Neural cell (in vitro differentiated cells): ENCODE data around the gene MCM9. TPM values are rescaled to one million over a fixed set of nuclear protein-coding genes. Genes with fewer than 3 reads are reported as not detected.
"Not testable (repeated sequence)": the region's sequence is repeated elsewhere in the genome, so short reads cannot be mapped to it uniquely, and the experiment has no call there.

ENCODE experiments used
- H2AFZ ChIP-seq: fragments of 200-600, 300-800 bp; sonication (generic), shearing (Covaris generic); 2 replicates; pipeline ENCODE4 v1.6.0; 2014; ENCODE audit warnings: low read depth, mild to moderate bottlenecking, antibody characterized with exemption, low read length, moderate library complexity
- H3F3A ChIP-seq: fragments of 200-600 bp; shearing (Covaris generic); 2 replicates; pipeline ENCODE4 v1.6.1; 2016; ENCODE audit warnings: mild to moderate bottlenecking, moderate library complexity, mixed read lengths, antibody characterized with exemption, low read length; ENCODE audit not compliant: insufficient read depth, poor library complexity, severe bottlenecking
- H3K27ac ChIP-seq: fragments of 200-600, 300-800 bp; sonication (generic), shearing (Covaris generic); 2 replicates; pipeline ENCODE4 v1.5.1; 2014; ENCODE audit warnings: mild to moderate bottlenecking, low read length, moderate library complexity
- H3K27me3 ChIP-seq: fragments of 300-800, 200-600 bp; sonication (generic), shearing (Covaris generic); 2 replicates; pipeline ENCODE4 v1.6.0; 2014; ENCODE audit warnings: mild to moderate bottlenecking, low read depth, low read length, moderate library complexity; ENCODE audit not compliant: insufficient read depth
- H3K36me3 ChIP-seq: fragments of 300-800, 200-600 bp; sonication (generic), shearing (Covaris generic); 2 replicates; pipeline ENCODE4 v1.5.1; 2014; ENCODE audit warnings: mild to moderate bottlenecking, antibody characterized with exemption, low read length, moderate library complexity; ENCODE audit not compliant: insufficient read depth
- H3K4me2 ChIP-seq: fragments of 300-800, 200-600 bp; sonication (generic), shearing (Covaris generic); 2 replicates; pipeline ENCODE4 v1.6.0; 2014; ENCODE audit warnings: mild to moderate bottlenecking, low read length
- H3K4me3 ChIP-seq: fragments of 300-800, 200-600 bp; sonication (generic), shearing (Covaris generic); 2 replicates; pipeline ENCODE4 v1.5.1; 2014; ENCODE audit warnings: mild to moderate bottlenecking, low read length, moderate library complexity
- H3K79me2 ChIP-seq: fragments of 200-600 bp; shearing (Covaris generic); replicated peaks from 2 replicates; pipeline ENCODE4 v1.6.0; 2014; ENCODE audit warnings: mild to moderate bottlenecking, low read length, moderate library complexity; ENCODE audit not compliant: insufficient read depth
- H3K9ac ChIP-seq: fragments of 300-800, 200-600 bp; sonication (generic), shearing (Covaris generic); 2 replicates; pipeline ENCODE4 v1.6.1; 2016; ENCODE audit warnings: mild to moderate bottlenecking, low read length, mixed read lengths
- H3K9me2 ChIP-seq: fragments of 200-600 bp; shearing (Covaris generic); 2 replicates; pipeline ENCODE4 v1.6.1; 2016; ENCODE audit warnings: mild to moderate bottlenecking, low read length, mixed read lengths; ENCODE audit not compliant: insufficient read depth
- H3K9me3 ChIP-seq: fragments of 200-600, 300-800 bp; sonication (generic), shearing (Covaris generic); 2 replicates; pipeline ENCODE4 v1.6.1; 2016; ENCODE audit warnings: mild to moderate bottlenecking, mixed run types, low read length, moderate library complexity, mixed read lengths
- H4K20me1 ChIP-seq: fragments of 200-600 bp; shearing (Covaris generic); 2 replicates; pipeline ENCODE4 v1.6.1; 2016; ENCODE audit warnings: mild to moderate bottlenecking, mixed run types; ENCODE audit not compliant: insufficient read depth
- CTCF ChIP-seq: fragments of 450-650 bp; IDR thresholded peaks from 2 replicates; pipeline ENCODE4 v1.5.1; 2014; ENCODE audit warnings: antibody characterized with exemption, mild to moderate bottlenecking, moderate library complexity; ENCODE audit not compliant: poor library complexity, severe bottlenecking
- EP300 ChIP-seq: fragments of 450-650 bp; conservative IDR thresholded peaks from 2 replicates; pipeline ENCODE4 v1.6.1; 2014; ENCODE audit warnings: antibody characterized with exemption, mild to moderate bottlenecking, moderate library complexity; ENCODE audit not compliant: poor library complexity, severe bottlenecking
- EZH2 ChIP-seq: fragments of 200-600, 300-800 bp; shearing (Covaris generic), sonication (generic); IDR thresholded peaks from 2 replicates; pipeline ENCODE4 v1.6.1; 2014; ENCODE audit warnings: antibody characterized with exemption, low read length, borderline replicate concordance, mild to moderate bottlenecking; ENCODE audit not compliant: insufficient read depth, poor library complexity, severe bottlenecking
- MXI1 ChIP-seq: fragments of 450-650 bp; conservative IDR thresholded peaks from 2 replicates; pipeline ENCODE4 v1.6.1; 2014; ENCODE audit warnings: antibody characterized with exemption, mild to moderate bottlenecking; ENCODE audit not compliant: poor library complexity, severe bottlenecking
- POLR2AphosphoS5 ChIP-seq: IDR thresholded peaks from 2 replicates; pipeline ENCODE4 v1.6.1; 2012
- RAD21 ChIP-seq: fragments of 450-650 bp; conservative IDR thresholded peaks from 2 replicates; pipeline ENCODE4 v1.6.1; 2014; ENCODE audit warnings: antibody characterized with exemption, mild to moderate bottlenecking, moderate library complexity
- REST ChIP-seq: IDR thresholded peaks from 2 replicates; pipeline ENCODE4 v1.6.1; 2012; ENCODE audit warnings: borderline replicate concordance
- SMC3 ChIP-seq: fragments of 450-650 bp; conservative IDR thresholded peaks from 2 replicates; pipeline ENCODE4 v1.6.1; 2014; ENCODE audit warnings: antibody characterized with exemption, mild to moderate bottlenecking, moderate library complexity; ENCODE audit not compliant: poor library complexity
- TAF1 ChIP-seq: IDR thresholded peaks from 2 replicates; pipeline ENCODE4 v1.6.1; 2012; ENCODE audit warnings: low read depth
- polyA plus RNA-seq: library from polyadenylated mRNA; depleted of rRNA; stranded (reverse); fragments of >200 nt; gene quantifications from 2 replicates; pipeline ENCODE4 v1.2.3, GENCODE V29; 2014

MCM9 gene
- polyA plus RNA-seq, 1 donor from 2014 or later = 7.8 TPM

GRCh38 chr6:118768441-118768840, 166.5 kb downstream of the MCM9 start:
- no peak overlapping the region for H3K4me2 ChIP-seq
- H4K20me1 ChIP-seq = no peaks in the 10 kb centered on the region
- TF ChIP-seq POLR2AphosphoS5 (no peak), REST (no peak), RAD21 (no peak), TAF1 (no peak), CTCF (no peak), MXI1 (no peak), EZH2 (no peak), EP300 (no peak), SMC3 (no peak)
- no peaks in the 10 kb centered on the region for H3K36me3 ChIP-seq
- no peaks in the 10 kb centered on the region for H3K9me2 ChIP-seq
- no peak overlapping the region for H3K9ac ChIP-seq
- H3F3A ChIP-seq = no peaks in the 10 kb centered on the region
- H2AFZ ChIP-seq = no peak overlapping the region
- H3K27me3 ChIP-seq = no peaks in the 10 kb centered on the region
- no peaks in the 10 kb centered on the region for H3K79me2 ChIP-seq
- H3K9me3 ChIP-seq = no peaks in the 10 kb centered on the region
- H3K27ac ChIP-seq = no peak overlapping the region
- no peak overlapping the region for H3K4me3 ChIP-seq

GRCh38 chr6:118765316-118765715, 169.6 kb downstream of the MCM9 start:
- H3K27me3 ChIP-seq, H3K79me2 ChIP-seq, H3K9ac ChIP-seq, H3K9me2 ChIP-seq, H3K27ac ChIP-seq, H4K20me1 ChIP-seq, H3K36me3 ChIP-seq, H3K4me2 ChIP-seq, H2AFZ ChIP-seq, H3K4me3 ChIP-seq, H3F3A ChIP-seq, H3K9me3 ChIP-seq: not testable (repeated sequence)

- no peak overlapping the region for H3K4me3 ChIP-seq
- H2AFZ ChIP-seq = no peak overlapping the region
- H3K4me2 ChIP-seq = no peak overlapping the region
- H3K27ac ChIP-seq = no peak overlapping the region
- no peaks in the 10 kb centered on the region for H3K9me3 ChIP-seq
- H3K9ac ChIP-seq = no peak overlapping the region
- H3K9me2 ChIP-seq = no peaks in the 10 kb centered on the region
- no peak for TF ChIP-seq RAD21
- no peak for TF ChIP-seq REST
- no peak for TF ChIP-seq POLR2AphosphoS5
- no peak for TF ChIP-seq EZH2
- TF ChIP-seq TAF1 = no peak
- TF ChIP-seq MXI1 = no peak
- no peak for TF ChIP-seq SMC3
- TF ChIP-seq CTCF = no peak
- no peak for TF ChIP-seq EP300
- H4K20me1 ChIP-seq = no peaks in the 10 kb centered on the region
- H3K27me3 ChIP-seq = no peaks in the 10 kb centered on the region
- no peaks in the 10 kb centered on the region for H3F3A ChIP-seq
- no peaks in the 10 kb centered on the region for H3K36me3 ChIP-seq
- H3K79me2 ChIP-seq = no peaks in the 10 kb centered on the region
Observed at GRCh38 chr6:118764766-118765165, 170.2 kb downstream of the MCM9 start.
